ENCODE results near the gene WAC. TPM values are rescaled to one million over a fixed set of nuclear protein-coding genes. Genes with fewer than 3 reads are reported as not detected.

WAC gene
- total RNA-seq, 1 experiment from 2014 or later, result 196 TPM

DNA sequence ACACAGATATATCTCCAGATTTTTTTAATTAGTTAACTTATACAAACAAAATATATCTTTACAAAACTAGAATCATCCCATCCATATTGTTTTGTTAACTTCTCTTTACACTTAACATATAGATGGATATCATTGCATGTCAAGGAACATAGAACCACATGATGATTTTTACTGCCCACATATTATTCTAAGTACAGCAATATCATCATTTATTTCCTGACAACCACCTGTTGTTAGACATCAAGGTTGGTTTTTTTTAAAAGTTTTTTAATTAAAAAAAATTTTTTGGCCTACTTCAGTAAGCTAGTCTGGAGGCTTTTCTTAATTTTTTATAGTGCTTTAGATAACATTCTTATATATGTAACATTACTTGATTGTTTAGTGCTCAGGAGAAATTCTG, 105.5 kb downstream of the WAC start:
- ChIA-PET CTCF (interaction anchor here (0.6 to 0.7 kb wide), 3 partner anchors 17 to 505 kb away, joined by 3 to 6 read pairs (median 3); no protein-coding TSS in a partner anchor), POLR2A (no interaction called here)
- no TSS peak for BruUV-seq (replicated peaks)

DNA sequence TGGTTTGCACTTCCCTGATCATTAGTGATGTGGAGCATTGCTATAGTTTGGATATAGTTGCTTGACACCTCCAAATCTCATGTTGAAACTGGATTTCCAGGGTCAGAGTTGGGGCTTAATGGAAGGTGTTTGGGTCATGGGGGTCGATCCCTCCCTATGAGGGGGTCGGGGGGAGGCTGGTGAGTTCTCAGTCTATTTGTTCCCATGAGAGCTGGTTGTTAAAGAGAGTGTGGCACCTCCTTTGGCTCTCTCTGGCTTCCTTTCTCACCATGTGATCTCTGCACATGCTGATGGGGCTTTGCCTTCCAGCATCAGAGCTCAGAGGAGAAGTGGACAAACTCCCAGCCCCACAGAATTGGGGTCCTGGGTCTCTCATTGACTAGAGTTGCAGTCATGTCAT, 107.6 kb downstream of the WAC start:
- Histone ChIP-seq H3K27me3 (replicated peaks; ENCODE audit: control insufficient read depth, insufficient read depth, low read length) (no peaks in the 10 kb centered on the region), H3K9me3 (no peaks in the 10 kb centered on the region), H3K36me3 (ENCODE audit: control insufficient read depth, insufficient read depth, low read length) (no peaks in the 10 kb centered on the region), H3K4me1 (no peaks in the 10 kb centered on the region), H3K4me3 (ENCODE audit: low read depth, low read length) (no peak overlapping the region)
- no peak for DNase-seq
- H3K27me3 Mint-ChIP-seq (ENCODE audit: insufficient read depth, unreplicated experiment), result no peaks in the 10 kb centered on the region
- TF ChIP-seq, protein P1, sequence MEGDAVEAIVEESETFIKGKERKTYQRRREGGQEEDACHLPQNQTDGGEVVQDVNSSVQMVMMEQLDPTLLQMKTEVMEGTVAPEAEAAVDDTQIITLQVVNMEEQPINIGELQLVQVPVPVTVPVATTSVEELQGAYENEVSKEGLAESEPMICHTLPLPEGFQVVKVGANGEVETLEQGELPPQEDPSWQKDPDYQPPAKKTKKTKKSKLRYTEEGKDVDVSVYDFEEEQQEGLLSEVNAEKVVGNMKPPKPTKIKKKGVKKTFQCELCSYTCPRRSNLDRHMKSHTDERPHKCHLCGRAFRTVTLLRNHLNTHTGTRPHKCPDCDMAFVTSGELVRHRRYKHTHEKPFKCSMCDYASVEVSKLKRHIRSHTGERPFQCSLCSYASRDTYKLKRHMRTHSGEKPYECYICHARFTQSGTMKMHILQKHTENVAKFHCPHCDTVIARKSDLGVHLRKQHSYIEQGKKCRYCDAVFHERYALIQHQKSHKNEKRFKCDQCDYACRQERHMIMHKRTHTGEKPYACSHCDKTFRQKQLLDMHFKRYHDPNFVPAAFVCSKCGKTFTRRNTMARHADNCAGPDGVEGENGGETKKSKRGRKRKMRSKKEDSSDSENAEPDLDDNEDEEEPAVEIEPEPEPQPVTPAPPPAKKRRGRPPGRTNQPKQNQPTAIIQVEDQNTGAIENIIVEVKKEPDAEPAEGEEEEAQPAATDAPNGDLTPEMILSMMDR (IDR thresholded peaks at IDR 0.05; ENCODE audit: insufficient read depth in 1 of 2, low read depth in 1 of 2, low read length in 1 of 2, severe bottlenecking in 1 of 2, unreplicated experiment in 1 of 2), result no peak
- no peak overlapping the region for H3K4me3 Mint-ChIP-seq (ENCODE audit: unreplicated experiment)
- ChIA-PET CTCF (no interaction called here), POLR2A (no interaction called here)
- no peaks in the 10 kb centered on the region for H3K4me1 Mint-ChIP-seq (ENCODE audit: low read depth, unreplicated experiment)
- no TSS peak for BruUV-seq (replicated peaks)
- H3K36me3 Mint-ChIP-seq (ENCODE audit: insufficient read depth, unreplicated experiment), result no peaks in the 10 kb centered on the region
- intact Hi-C loops (cut with micrococcal nuclease; ENCODE audit: unreplicated experiment), result no loop called here
- no peak overlapping the region for H3K27ac Mint-ChIP-seq (ENCODE audit: unreplicated experiment)
- H3K9me3 Mint-ChIP-seq (ENCODE audit: unreplicated experiment), result no peaks in the 10 kb centered on the region

More for the DNA sequence above, 105.5 kb downstream of the WAC start:
- H3K4me1 ChIP-seq, result no peaks in the 10 kb centered on the region; the same call in 1 of the 2 replicates
- Mint-ChIP-seq H3K27ac (ENCODE audit: unreplicated experiment) (no peak overlapping the region), H3K4me3 (ENCODE audit: unreplicated experiment) (no peak overlapping the region), H3K36me3 (ENCODE audit: insufficient read depth, unreplicated experiment) (no peaks in the 10 kb centered on the region), H3K27me3 (ENCODE audit: insufficient read depth, unreplicated experiment) (no peaks in the 10 kb centered on the region), H3K4me1 (ENCODE audit: low read depth, unreplicated experiment) (no peaks in the 10 kb centered on the region), H3K9me3 (ENCODE audit: unreplicated experiment) (no peaks in the 10 kb centered on the region)
- H3K36me3 ChIP-seq (ENCODE audit: control insufficient read depth, insufficient read depth, low read length), result no peaks in the 10 kb centered on the region
- H3K9me3 ChIP-seq, result no peaks in the 10 kb centered on the region
- no peak for DNase-seq
- H3K4me3 ChIP-seq (ENCODE audit: low read depth, low read length), result no peak overlapping the region
- TF ChIP-seq, protein P1 (IDR thresholded peaks at IDR 0.05; ENCODE audit: insufficient read depth in 1 of 2, low read depth in 1 of 2, low read length in 1 of 2, severe bottlenecking in 1 of 2, unreplicated experiment in 1 of 2), result no peak
- intact Hi-C loops (cut with micrococcal nuclease; ENCODE audit: unreplicated experiment), result no loop called here
- H3K27me3 ChIP-seq (replicated peaks; ENCODE audit: control insufficient read depth, insufficient read depth, low read length), result no peaks in the 10 kb centered on the region

DNA sequence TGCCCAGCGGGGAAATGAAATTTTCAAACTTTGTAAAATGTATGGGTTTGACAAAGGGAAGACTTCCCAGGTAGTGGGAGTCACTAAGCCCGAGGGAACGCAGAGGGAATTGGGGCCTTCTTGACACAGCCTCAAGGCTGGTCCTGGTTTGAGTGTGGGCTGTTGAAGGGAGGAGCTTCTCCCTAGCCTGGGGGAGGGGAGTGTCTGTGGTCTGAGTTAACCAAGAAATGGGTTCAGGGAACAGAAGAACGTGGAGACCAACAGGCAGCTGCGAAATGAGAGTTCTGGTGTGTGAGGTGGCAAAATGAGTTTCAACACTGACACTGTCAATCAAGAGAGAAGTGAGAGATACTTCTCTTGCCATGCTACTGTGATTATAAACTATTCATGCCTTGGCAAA, 111.7 kb downstream of the WAC start:
- DNase-seq, result no peak
- no peaks in the 10 kb centered on the region for H3K36me3 Mint-ChIP-seq (ENCODE audit: insufficient read depth, unreplicated experiment)
- no peak overlapping the region for H3K27ac Mint-ChIP-seq (ENCODE audit: unreplicated experiment)
- no peaks in the 10 kb centered on the region for H3K36me3 ChIP-seq (ENCODE audit: control insufficient read depth, insufficient read depth, low read length)
- H3K4me1 Mint-ChIP-seq (ENCODE audit: low read depth, unreplicated experiment), result no peaks in the 10 kb centered on the region
- TF ChIP-seq, protein P1 (IDR thresholded peaks at IDR 0.05; ENCODE audit: insufficient read depth in 1 of 2, low read depth in 1 of 2, low read length in 1 of 2, severe bottlenecking in 1 of 2, unreplicated experiment in 1 of 2), result no peak
- peaks cover 7% of the 10 kb centered on the region for H3K9me3 ChIP-seq
- H3K4me3 Mint-ChIP-seq (ENCODE audit: unreplicated experiment), result no peak overlapping the region
- no peaks in the 10 kb centered on the region for H3K27me3 ChIP-seq (replicated peaks; ENCODE audit: control insufficient read depth, insufficient read depth, low read length)
- no peaks in the 10 kb centered on the region for H3K4me1 ChIP-seq
- no peak overlapping the region for H3K4me3 ChIP-seq (ENCODE audit: low read depth, low read length)
- no TSS peak for BruUV-seq (replicated peaks)
- POLR2A ChIA-PET, result no interaction called here
- H3K27me3 Mint-ChIP-seq (ENCODE audit: insufficient read depth, unreplicated experiment), result no peaks in the 10 kb centered on the region
- H3K9me3 Mint-ChIP-seq (ENCODE audit: unreplicated experiment), result no peaks in the 10 kb centered on the region
- CTCF ChIA-PET, result no interaction called here
- intact Hi-C loops (cut with micrococcal nuclease; ENCODE audit: unreplicated experiment), result no loop called here

All from Caco-2 (cell line).